GM18867 (cell line): ENCODE data around the gene FGF7.
"Not testable (repeated sequence)": the region's sequence is repeated elsewhere in the genome, so short reads cannot be mapped to it uniquely, and the experiment has no call there.

Experiments
- ATAC-seq: cut with Tn5 transposase; IDR thresholded peaks from one replicate; pipeline ENCODE4 v1.9.1; 2021; ENCODE audit warnings: mild to moderate bottlenecking, moderate library complexity; ENCODE audit not compliant: unreplicated experiment

The FGF7 gene

DNA sequence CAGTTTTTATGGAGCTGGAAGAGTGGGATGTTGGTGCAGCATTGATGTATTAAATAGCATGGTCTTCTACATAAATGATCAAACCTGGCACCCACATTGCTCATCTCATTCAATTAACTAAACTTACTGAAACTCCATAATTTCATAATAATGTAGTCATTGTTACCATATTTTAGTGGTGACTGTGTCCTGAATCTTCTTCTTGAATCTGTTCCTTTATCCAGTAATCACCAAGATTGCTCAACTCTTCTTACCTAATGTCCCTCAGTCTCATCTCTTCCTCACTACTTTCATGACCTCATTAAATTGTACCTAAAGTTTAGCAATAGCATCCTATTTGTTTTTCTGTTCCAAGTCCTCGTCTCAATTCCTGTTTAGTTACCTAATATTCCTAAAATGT lies 69.8 kb downstream of the FGF7 start:
- no peak for ATAC-seq

DNA sequence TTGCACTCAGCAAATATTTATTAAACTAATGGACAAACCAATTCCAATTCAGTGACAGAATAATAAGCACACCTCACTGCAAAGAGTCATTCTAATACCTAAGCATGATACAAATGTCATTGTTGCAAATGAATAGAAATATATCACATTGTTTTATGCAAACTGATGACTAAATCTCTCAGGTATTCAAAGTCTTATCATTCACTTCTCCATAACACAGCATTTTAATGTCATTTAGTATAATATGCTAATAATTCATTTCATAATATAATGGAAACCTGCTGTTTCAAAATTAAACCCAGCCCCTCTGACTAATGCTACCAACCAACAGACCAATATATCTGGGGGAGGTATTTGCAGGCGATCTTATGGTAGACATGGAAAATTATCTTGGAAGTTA lies 71.8 kb downstream of the FGF7 start:
- ATAC-seq, result no peak

- ATAC-seq, result no peak
These were observed 73.1 kb downstream of the FGF7 start for GRCh38 chr15:49495993-49496753.

GRCh38 chr15:49501586-49501985 lies 78.5 kb downstream of the FGF7 start:
- ATAC-seq, result no peak

- ATAC-seq, result no peak
These were observed 83.3 kb downstream of the FGF7 start for GRCh38 chr15:49506341-49506740.

DNA sequence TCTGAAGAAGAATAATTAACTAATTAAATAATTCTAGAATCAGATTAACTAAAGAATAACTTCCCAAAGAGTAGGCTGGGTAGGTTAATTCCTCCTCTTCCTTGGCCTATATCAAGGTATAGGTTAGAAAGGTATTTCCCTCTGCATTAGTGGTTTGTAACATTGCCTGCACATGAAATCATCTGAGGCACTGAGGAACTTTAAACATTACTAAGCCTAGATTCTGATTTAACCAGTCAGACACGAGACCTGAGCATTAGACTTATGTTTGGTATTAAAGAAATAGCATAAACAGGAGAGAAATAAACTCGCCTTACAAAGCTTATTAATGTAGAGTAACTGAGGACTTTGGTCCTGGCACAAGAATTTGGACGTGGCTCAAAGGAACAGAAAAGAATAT lies 84.2 kb downstream of the FGF7 start:
- no peak for ATAC-seq

DNA sequence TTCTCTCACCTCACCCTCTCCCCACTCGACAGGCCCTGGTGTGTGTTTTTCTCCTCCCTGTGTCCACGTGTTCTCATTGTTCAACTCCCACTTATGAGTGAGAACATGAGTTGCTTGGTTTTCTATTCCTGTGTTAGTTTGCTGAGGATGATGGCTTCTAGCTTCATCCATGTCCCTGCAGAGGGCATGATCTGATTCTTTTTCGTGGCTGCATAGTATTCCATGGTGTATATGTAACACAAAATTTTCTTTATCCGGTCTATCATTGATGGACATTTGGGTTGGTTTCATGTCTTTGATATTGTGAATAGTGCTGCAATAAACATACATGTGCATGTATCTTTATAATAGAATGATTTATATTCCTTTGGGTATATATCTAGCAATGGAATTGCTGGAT lies 89.7 kb downstream of the FGF7 start:
- ATAC-seq, result not testable (repeated sequence)

- ATAC-seq, result no peak
These were observed 98.8 kb downstream of the FGF7 start for GRCh38 chr15:49521802-49522201.

DNA sequence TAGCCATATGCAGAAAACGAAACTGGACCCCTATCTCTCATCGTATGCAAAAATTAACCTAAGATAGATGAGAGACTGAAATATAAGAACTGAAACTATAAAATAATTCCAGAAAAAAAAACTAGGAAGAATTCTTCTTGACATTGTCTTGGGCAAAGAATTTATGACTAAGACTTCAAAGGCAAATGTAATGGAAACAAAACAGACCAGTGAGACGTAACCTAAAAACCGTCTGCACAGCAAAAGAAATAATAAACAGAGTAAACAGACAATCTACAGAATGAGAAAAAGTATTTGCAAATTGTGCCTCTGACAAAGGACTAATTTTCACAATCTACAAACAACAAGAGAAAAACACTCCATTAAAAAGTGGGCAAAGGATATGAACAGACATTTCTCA lies 105.2 kb downstream of the FGF7 start:
- no peak for ATAC-seq

DNA sequence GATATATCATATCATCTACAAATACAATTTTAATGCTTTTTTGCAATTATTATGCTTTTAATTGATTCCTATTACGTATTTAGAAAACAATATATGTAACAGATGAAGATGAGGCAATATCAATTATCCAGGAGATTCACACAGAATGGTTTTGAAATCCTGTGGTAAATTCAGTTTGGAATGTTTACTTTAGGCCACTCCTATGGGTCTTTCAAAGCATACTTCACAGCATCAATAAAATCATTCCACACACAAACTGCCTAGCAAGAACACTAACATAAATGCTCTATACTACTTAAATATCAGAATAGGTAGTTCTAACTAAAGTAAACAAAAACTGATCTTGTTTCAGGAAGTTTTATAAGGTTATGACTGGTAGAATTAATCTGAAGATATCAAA lies 107.0 kb downstream of the FGF7 start:
- ATAC-seq, result no peak
